Hepatocyte (in vitro differentiated cells): ENCODE results near the gene COX19.

Experiments
- CTCF ChIP-seq: fragments of 200-600 bp; sonication (generic); IDR thresholded peaks from 2 replicates; pipeline ENCODE4 v1.5.1; 2016; ENCODE audit warnings: antibody characterized with exemption, mild to moderate bottlenecking; ENCODE audit not compliant: poor library complexity
- EZH2 ChIP-seq: fragments of 200-600 bp; sonication (generic); IDR thresholded peaks from 2 replicates; pipeline ENCODE4 v1.6.1; 2016; ENCODE audit warnings: antibody characterized with exemption, mild to moderate bottlenecking, borderline replicate concordance
- EZH2phosphoT487 ChIP-seq: fragments of 200-600 bp; sonication (generic); IDR thresholded peaks from one replicate; pipeline ENCODE4 v1.6.1; 2018; ENCODE audit warnings: antibody characterized with exemption, mild to moderate bottlenecking, low read depth, moderate library complexity; ENCODE audit not compliant: unreplicated experiment, severe bottlenecking

DNA sequence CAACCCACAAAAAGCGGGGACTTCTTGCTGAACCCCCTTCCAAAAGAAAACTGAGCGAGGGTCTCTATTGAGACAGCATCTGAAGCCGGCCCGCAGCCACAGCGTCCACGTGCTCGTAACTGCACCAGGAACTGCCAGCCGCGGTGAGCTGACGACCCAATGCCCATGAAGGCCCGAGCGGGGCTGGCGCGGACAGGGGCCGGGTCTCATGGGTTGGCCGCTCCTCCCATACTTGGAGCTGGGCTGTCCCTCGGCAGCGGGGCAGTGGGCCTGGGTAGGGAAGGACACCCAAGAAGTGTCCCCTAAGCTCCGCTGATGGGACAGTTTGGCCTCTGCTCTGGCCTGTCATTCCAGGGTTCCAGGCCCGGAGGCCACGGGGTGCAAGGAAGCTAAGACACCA is 30.0 kb upstream of the COX19 start:
- no peak for TF ChIP-seq CTCF
- no peak for TF ChIP-seq EZH2
- no peak for TF ChIP-seq EZH2phosphoT487
